GM10266 (cell line): ENCODE results near the gene ZNF586.

Experiments
- DNase-seq: peaks from one replicate; pipeline ENCODE4 v3.0.0; 2012; ENCODE audit errors: extremely low spot score
- CTCF ChIP-seq: IDR thresholded peaks from 2 replicates; pipeline ENCODE4 v1.5.1; 2012; ENCODE audit warnings: mild to moderate bottlenecking, low read depth; ENCODE audit not compliant: control insufficient read depth, insufficient read depth; ENCODE audit errors: missing control alignments

The ZNF586 gene

GRCh38 chr19:57813919-57814504 lies 44.5 kb downstream of the ZNF586 start:
- TF ChIP-seq CTCF: no peak
- no peak for DNase-seq

- DNase-seq: peak; percentile 79
- no peak for TF ChIP-seq CTCF
Observed at GRCh38 chr19:57814505-57815246, 45.2 kb downstream of the ZNF586 start, which contains the start of gene ZNF552. Gene ZNF552 (minus strand): TSS chr19:57814913. CDS start chr19:57814743, 170 bp downstream.

- no peak for TF ChIP-seq CTCF
- DNase-seq: no peak
Observed at GRCh38 chr19:57815247-57816075, 46.0 kb downstream of the ZNF586 start.

GRCh38 chr19:57816652-57817051 lies 47.2 kb downstream of the ZNF586 start:
- no peak for TF ChIP-seq CTCF
- DNase-seq: no peak

GRCh38 chr19:57817976-57818375 lies 48.5 kb downstream of the ZNF586 start:
- DNase-seq: no peak
- TF ChIP-seq CTCF: no peak

- no peak for DNase-seq
- no peak for TF ChIP-seq CTCF
Observed at GRCh38 chr19:57818378-57818777, 48.9 kb downstream of the ZNF586 start.

- no peak for TF ChIP-seq CTCF
- DNase-seq: peak; percentile 93
Observed at GRCh38 chr19:57819475-57820148, 50.1 kb downstream of the ZNF586 start.
